Choroid plexus epithelial cell (primary cell): ENCODE data around the gene GATC.

Experiments used
- DNase-seq: peaks from one replicate; pipeline ENCODE4 v3.0.0-alpha.2; 2010; ENCODE audit warnings: low read depth
- H3K4me3 ChIP-seq: 2 replicates; pipeline ENCODE4 v1.5.1; 2011; ENCODE audit warnings: low read depth, mild to moderate bottlenecking, control low read depth, low read length, moderate library complexity
- CTCF ChIP-seq: conservative IDR thresholded peaks from 2 replicates; pipeline ENCODE4 v1.5.1; 2011; ENCODE audit warnings: low read depth, mild to moderate bottlenecking, control low read depth, inconsistent platforms, low read length, moderate library complexity

The GATC gene

GRCh38 chr12:120453060-120453750 is 7.0 kb downstream of the GATC start:
- TF ChIP-seq CTCF = no peak
- DNase-seq = no peak
- H3K4me3 ChIP-seq = no peak overlapping the region

DNA sequence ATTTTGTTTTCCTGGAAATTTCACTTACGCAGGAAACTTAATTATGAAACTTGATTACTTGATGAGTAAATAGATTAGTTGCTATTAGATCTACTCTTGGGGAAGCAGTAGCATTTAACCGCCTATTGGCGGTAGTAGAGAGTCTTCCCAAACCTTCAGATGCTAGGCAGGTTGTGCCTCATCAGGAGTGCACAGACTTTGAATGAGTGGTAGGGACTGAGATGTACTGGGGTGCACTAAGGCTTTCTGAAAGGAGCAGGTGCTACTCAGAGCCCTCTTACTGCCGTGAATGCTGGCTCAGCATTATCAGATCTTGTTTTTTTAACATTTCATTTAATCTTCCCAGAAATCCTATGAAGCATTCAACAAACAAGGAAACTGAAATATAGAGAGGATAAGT is 7.7 kb downstream of the GATC start:
- H3K4me3 ChIP-seq = no peak overlapping the region
- DNase-seq = peak; percentile 44
- TF ChIP-seq CTCF = peak; percentile 77

- no peak for TF ChIP-seq CTCF
- H3K4me3 ChIP-seq = no peak overlapping the region
- no peak for DNase-seq
These were observed 9.1 kb downstream of the GATC start for GRCh38 chr12:120455302-120455701.

DNA sequence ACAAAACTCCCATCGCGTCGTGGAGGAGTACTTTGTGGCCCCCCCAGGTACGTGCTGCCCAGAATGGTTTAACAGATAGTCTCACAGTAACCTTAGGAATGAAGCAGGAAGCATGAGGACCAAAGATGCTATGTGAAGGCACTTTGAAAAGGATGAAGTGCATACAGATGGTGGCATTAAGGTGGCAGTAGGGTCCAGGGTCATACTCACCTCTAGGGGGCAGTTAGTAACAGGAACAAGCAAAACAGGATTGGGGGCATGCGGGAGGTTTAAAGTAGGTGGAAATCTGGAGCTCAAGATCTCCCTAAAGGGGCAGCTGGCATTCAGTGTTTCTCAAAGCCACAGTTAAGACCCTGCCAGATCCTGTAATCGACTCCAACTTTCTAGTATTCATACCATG is 10.9 kb downstream of the GATC start:
- TF ChIP-seq CTCF = peak; percentile 43
- no peak overlapping the region for H3K4me3 ChIP-seq
- DNase-seq = peak; percentile 13

DNA sequence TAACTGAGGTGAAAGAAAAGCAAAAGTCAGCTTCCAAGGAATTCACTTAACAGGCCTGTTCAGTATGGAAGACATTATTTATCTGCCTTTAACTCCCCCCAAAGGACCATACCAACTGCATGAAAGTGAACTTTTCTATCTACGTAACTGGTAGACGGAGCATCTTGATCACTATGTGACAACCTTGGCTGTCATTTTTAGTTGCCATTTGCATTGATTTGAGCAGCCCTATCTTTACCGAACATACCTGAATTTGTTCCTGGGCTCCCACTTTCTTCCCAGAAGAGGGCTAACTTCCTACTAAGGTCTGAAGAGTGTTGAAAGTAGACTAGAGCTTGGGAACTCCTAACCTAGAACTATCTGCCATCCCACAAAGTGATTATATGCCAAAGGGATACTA is 13.9 kb downstream of the GATC start:
- H3K4me3 ChIP-seq = no peak overlapping the region
- no peak for DNase-seq
- no peak for TF ChIP-seq CTCF

DNA sequence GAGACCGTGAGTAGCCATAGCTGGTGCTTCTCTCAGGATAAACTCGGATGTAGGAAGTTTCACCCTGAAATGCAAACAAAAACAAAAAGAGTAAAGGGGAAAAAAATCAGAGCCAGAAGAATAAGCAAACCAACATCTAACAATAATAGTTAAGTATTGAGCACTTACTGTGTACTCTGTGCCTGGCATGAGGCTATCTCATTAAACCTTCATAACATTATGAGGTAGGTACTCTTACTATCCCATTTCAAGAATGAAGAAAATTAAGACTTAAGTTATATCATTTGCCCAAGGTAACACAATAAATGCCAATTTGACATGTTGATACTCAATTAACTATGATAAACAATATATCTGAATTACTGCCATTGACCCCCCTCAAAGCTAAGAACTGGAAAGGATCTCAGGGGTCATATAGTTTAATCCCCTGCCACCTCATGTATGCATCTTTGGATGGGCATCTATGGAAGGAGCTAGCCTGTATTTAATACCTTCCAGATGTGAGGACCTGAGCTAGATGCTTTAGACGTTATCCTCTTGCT is 15.9 kb downstream of the GATC start:
- no peak for TF ChIP-seq CTCF
- H3K4me3 ChIP-seq = no peak overlapping the region
- no peak for DNase-seq

DNA sequence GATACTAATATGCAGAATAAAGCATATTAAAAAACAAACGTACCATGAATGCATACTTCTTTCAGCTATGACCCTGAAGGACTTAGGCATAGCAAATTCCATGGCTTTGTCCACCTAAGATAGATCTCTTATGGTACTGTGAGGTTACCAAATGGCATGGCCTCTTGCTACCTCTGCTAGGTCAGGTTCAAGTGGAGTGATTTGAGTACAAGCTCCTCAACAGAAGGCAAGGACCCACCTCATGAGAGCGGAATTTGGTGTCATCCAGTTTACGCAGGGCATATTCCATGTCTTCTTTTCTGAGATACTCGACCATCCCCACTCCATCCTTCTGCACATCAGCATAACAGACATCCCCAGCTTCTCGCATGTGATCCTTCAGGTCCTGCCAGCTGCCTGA is 17.5 kb downstream of the GATC start:
- no peak for TF ChIP-seq CTCF
- no peak overlapping the region for H3K4me3 ChIP-seq
- no peak for DNase-seq
